Neural progenitor cell (in vitro differentiated cells): ENCODE data around the gene PCCB.

ENCODE experiments used
- CTCF ChIP-seq: fragments of 200-600 bp; sonication (generic); IDR thresholded peaks from 2 replicates; pipeline ENCODE4 v1.5.1; 2017; ENCODE audit warnings: antibody characterized with exemption, mild to moderate bottlenecking
- EZH2 ChIP-seq: fragments of 200-600 bp; sonication (generic); IDR thresholded peaks from 2 replicates; pipeline ENCODE4 v1.6.1; 2017; ENCODE audit warnings: antibody characterized with exemption, mild to moderate bottlenecking, moderate library complexity
- EZH2phosphoT487 ChIP-seq: fragments of 200-600 bp; sonication (generic); IDR thresholded peaks from 2 replicates; pipeline ENCODE4 v1.6.1; 2017; ENCODE audit warnings: antibody characterized with exemption

GRCh38 chr3:136250059-136250902 lies at the start of gene PCCB:
- TF ChIP-seq CTCF (peak; percentile 71), EZH2 (no peak), EZH2phosphoT487 (no peak)
